ENCODE measurements around the gene ATRIP.
A peak's percentile ranks its signal among the peaks of the same experiment; 100 is the strongest.

ATRIP gene

DNA sequence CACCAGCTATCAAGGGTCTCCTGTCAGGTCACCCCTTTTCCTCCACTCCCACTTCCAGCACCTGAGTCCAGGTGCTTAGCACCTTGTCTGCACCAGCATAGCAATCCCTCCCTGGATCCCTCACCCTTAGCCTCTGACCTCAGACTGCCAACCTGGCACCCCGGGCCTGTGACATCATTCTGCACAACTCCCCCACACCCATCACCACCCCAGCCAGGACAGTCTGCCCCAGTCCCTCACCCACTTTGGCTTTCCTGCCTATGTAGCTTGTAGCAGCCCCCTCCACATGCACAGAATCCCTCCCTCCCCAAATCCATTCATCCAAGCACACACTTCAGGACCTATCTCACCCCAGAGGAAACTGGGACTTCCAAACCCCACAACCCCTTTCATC is 15.8 kb upstream of the ATRIP start:
- no peak overlapping the region for H3K27ac ChIP-seq
- H3K9ac ChIP-seq (ENCODE audit: insufficient read length), result no peak overlapping the region
- no peaks in the 10 kb centered on the region for H3K9me3 ChIP-seq (ENCODE audit: low read depth, low read length)
- TF ChIP-seq EZH2 (IDR thresholded peaks at IDR 0.05) (no peak), POLR2AphosphoS5 (IDR thresholded peaks at IDR 0.05; ENCODE audit: borderline replicate concordance, low read depth, low read length) (no peak), FOXP2 (optimal IDR thresholded peaks at IDR 0.05; ENCODE audit: control extremely low read depth, extremely low read length, insufficient read depth) (no peak)
- H3K4me3 ChIP-seq, result no peak overlapping the region
- no peaks in the 10 kb centered on the region; the same call in 1 of the 2 replicates for H3K36me3 ChIP-seq (ENCODE audit: insufficient read depth, low read length)
- DNase-seq (ENCODE audit: low read depth, low spot score), result no peak

DNA sequence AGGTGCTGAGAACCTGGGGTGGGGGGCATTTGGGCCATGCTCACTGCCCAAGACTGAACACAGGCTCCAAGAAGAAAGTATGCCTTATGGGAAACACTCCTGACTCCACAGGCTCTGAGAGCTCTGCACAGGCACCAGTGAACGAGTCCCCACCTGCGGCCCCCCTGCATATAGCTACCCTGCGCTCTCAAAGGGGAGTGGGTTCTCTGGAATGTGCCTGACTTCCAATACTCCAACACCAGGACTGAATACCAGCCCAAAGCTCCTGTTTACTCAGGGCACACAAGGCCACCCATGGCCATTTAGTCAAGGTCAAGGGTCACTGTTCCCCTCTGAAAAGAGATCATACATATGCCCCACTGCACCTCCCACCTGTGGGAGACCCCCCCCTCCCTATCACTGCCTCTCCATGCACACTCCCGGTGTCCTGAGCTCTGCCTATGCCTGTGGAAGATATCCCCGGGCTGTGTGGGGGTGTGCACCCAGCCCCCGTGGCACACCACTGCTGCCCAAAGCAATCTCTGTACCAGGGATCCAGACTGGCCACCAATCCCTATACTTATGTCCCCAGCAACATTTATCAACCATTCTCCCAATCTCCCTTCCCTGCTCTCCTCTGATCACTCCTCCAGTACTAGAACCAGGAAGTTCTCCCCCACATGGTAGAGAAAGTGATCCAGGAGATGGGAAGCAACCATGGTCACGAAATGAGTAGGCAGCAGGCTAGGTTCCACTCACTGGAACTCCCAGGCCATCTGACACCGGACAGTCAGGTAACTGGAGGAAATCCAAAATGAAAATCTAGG is 15.1 kb upstream of the ATRIP start:
- H3K9ac ChIP-seq (ENCODE audit: insufficient read length), result no peak overlapping the region

GRCh38 chr3:48432411-48433371 is 13.8 kb upstream of the ATRIP start:
- no peaks in the 10 kb centered on the region for H3K9me3 ChIP-seq (ENCODE audit: low read depth, low read length)
- no peak overlapping the region for H3K27ac ChIP-seq
- no peak for TF ChIP-seq EZH2 (IDR thresholded peaks at IDR 0.05)
- TF ChIP-seq FOXP2 (optimal IDR thresholded peaks at IDR 0.05; ENCODE audit: control extremely low read depth, extremely low read length, insufficient read depth), result no peak
- no peak for TF ChIP-seq POLR2AphosphoS5 (IDR thresholded peaks at IDR 0.05; ENCODE audit: borderline replicate concordance, low read depth, low read length)
- no peak overlapping the region for H3K9ac ChIP-seq (ENCODE audit: insufficient read length)
- no peaks in the 10 kb centered on the region; the same call in 1 of the 2 replicates for H3K36me3 ChIP-seq (ENCODE audit: insufficient read depth, low read length)
- H3K4me3 ChIP-seq, result no peak overlapping the region
- no peak for DNase-seq (ENCODE audit: low read depth, low spot score)

More for the DNA sequence above, 15.1 kb upstream of the ATRIP start:
- no peak overlapping the region for H3K27ac ChIP-seq
- DNase-seq (ENCODE audit: low read depth, low spot score), result no peak
- H3K9me3 ChIP-seq (ENCODE audit: low read depth, low read length), result no peaks in the 10 kb centered on the region
- TF ChIP-seq POLR2AphosphoS5 (IDR thresholded peaks at IDR 0.05; ENCODE audit: borderline replicate concordance, low read depth, low read length) (no peak), EZH2 (IDR thresholded peaks at IDR 0.05) (no peak), FOXP2 (optimal IDR thresholded peaks at IDR 0.05; ENCODE audit: control extremely low read depth, extremely low read length, insufficient read depth) (no peak)
- H3K36me3 ChIP-seq (ENCODE audit: insufficient read depth, low read length), result no peaks in the 10 kb centered on the region; the same call in 1 of the 2 replicates
- H3K4me3 ChIP-seq, result no peak overlapping the region

DNA sequence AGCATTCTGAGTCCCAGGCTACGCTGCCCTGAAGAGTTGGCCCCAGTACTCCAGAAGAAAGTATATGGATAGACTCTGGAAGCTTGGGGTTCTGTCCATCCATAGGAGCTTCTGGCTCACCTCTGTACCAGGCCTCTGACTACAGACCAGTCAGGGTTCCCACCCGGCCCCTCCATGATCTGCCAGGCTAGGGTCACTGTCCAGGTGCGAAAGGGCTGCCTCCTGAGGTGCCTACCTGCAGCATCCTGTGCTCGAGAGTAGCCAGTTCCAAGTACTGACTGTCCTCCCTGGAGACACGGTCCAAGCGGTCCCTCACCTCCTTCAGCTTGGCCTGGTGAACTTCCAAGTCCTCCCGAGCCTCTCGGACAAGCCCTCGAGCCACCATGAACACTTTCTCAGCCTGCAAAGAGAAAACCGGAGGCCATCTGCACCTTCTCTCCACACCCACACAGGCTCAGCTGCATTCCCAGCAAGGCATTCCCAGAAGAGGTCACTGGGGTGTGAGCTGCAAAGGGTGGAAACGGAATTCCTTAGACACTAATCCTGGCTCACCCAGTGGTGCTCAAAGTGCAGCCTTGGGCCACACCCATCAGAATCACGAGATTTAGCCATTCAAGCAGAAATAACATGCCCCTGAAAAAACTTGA is 12.9 kb upstream of the ATRIP start:
- Histone ChIP-seq H3K4me3 (no peak overlapping the region), H3K9me3 (ENCODE audit: low read depth, low read length) (no peaks in the 10 kb centered on the region), H3K27ac (no peak overlapping the region), H3K9ac (ENCODE audit: insufficient read length) (no peak overlapping the region), H3K36me3 (ENCODE audit: insufficient read depth, low read length) (no peaks in the 10 kb centered on the region; the same call in 1 of the 2 replicates)
- no peak for DNase-seq (ENCODE audit: low read depth, low spot score)
- TF ChIP-seq POLR2AphosphoS5 (IDR thresholded peaks at IDR 0.05; ENCODE audit: borderline replicate concordance, low read depth, low read length) (no peak), FOXP2 (optimal IDR thresholded peaks at IDR 0.05; ENCODE audit: control extremely low read depth, extremely low read length, insufficient read depth) (no peak), EZH2 (IDR thresholded peaks at IDR 0.05) (no peak)

GRCh38 chr3:48434591-48435222 is 11.8 kb upstream of the ATRIP start:
- Histone ChIP-seq H3K9me3 (ENCODE audit: low read depth, low read length) (no peaks in the 10 kb centered on the region), H3K4me3 (no peak overlapping the region), H3K27ac (no peak overlapping the region), H3K36me3 (ENCODE audit: insufficient read depth, low read length) (no peaks in the 10 kb centered on the region; the same call in 1 of the 2 replicates), H3K9ac (ENCODE audit: insufficient read length) (no peak overlapping the region)
- DNase-seq (ENCODE audit: low read depth, low spot score), result no peak
- TF ChIP-seq POLR2AphosphoS5 (IDR thresholded peaks at IDR 0.05; ENCODE audit: borderline replicate concordance, low read depth, low read length), result no peak

DNA sequence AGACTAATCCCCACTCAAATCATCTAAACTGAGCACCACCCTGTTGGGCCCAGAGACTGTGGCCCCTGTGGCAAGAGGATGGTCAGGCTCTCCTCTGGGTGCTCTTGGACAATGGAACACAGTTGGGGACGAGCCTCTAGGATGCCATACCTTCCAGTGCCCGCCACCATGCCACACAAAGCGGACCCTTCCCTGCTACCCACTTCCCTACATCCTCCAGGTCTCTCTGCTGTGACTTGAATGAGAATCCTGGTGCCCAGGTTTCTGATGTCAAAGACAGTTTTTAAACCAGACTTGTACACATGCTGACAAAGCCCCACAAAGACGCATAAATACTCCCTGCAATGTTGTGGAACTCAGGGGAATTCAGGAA is 11.3 kb upstream of the ATRIP start:
- Histone ChIP-seq H3K27ac (no peak overlapping the region), H3K9me3 (ENCODE audit: low read depth, low read length) (no peaks in the 10 kb centered on the region), H3K9ac (ENCODE audit: insufficient read length) (no peak overlapping the region), H3K36me3 (ENCODE audit: insufficient read depth, low read length) (no peaks in the 10 kb centered on the region; the same call in 1 of the 2 replicates), H3K4me3 (no peak overlapping the region)
- no peak for TF ChIP-seq EZH2 (IDR thresholded peaks at IDR 0.05)
- TF ChIP-seq POLR2AphosphoS5 (IDR thresholded peaks at IDR 0.05; ENCODE audit: borderline replicate concordance, low read depth, low read length), result no peak
- no peak for TF ChIP-seq FOXP2 (optimal IDR thresholded peaks at IDR 0.05; ENCODE audit: control extremely low read depth, extremely low read length, insufficient read depth)
- DNase-seq (ENCODE audit: low read depth, low spot score), result no peak

GRCh38 chr3:48435774-48436476 is 10.6 kb upstream of the ATRIP start:
- no peak overlapping the region for H3K27ac ChIP-seq
- TF ChIP-seq FOXP2 (optimal IDR thresholded peaks at IDR 0.05; ENCODE audit: control extremely low read depth, extremely low read length, insufficient read depth) (no peak), POLR2AphosphoS5 (IDR thresholded peaks at IDR 0.05; ENCODE audit: borderline replicate concordance, low read depth, low read length) (no peak), EZH2 (IDR thresholded peaks at IDR 0.05) (no peak)
- no peak overlapping the region for H3K4me3 ChIP-seq
- H3K9me3 ChIP-seq (ENCODE audit: low read depth, low read length), result no peaks in the 10 kb centered on the region
- no peaks in the 10 kb centered on the region; the same call in 1 of the 2 replicates for H3K36me3 ChIP-seq (ENCODE audit: insufficient read depth, low read length)
- DNase-seq (ENCODE audit: low read depth, low spot score), result peak; percentile 39
- no peak overlapping the region for H3K9ac ChIP-seq (ENCODE audit: insufficient read length)
